Esophagus muscularis mucosa (tissue), 4 donors: Measurements from ENCODE around the gene ZNF526.

Experiments
- CTCF ChIP-seq, 3 experiments: fragments of 200-600 bp in 2 of 3; fragments of 450-650 bp in 1 of 3; sonication (generic) in 2 of 3; IDR thresholded peaks; one replicate each; pipeline ENCODE4 v1.5.1; 2017 to 2019; ENCODE audit warnings: antibody characterized with exemption in 3 of 3, mild to moderate bottlenecking in 2 of 3, moderate library complexity in 1 of 3
- EP300 ChIP-seq: sonication (generic); formaldehyde crosslinking; IDR thresholded peaks from one replicate; pipeline ENCODE4 v1.6.1; 2017; ENCODE audit warnings: antibody characterized with exemption
- POLR2AphosphoS5 ChIP-seq, 2 donors: sonication (generic); formaldehyde crosslinking; IDR thresholded peaks; one replicate each; pipeline ENCODE4 v1.6.1; 2017; ENCODE audit warnings: antibody characterized with exemption in 2 of 2

DNA sequence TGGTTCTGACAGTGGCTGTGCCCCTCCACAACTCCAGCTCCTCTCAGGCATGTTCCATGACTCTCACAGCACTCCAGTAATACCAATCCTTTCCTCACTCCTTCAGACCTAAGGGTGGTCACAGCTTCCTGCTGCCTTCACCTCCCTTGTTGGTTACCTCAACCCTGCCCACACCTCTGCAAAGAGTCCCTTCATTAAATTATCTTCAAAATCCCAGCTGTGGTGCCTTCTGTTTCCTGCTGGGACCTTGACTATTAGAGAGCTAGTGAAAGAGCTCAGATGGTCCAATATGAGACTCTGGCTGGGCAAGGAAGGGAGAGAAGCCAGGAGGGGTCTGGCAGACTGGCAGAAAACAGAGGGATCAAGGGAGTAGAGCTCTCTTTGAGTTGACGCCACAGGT is 28.8 kb upstream of the ZNF526 start:
- TF ChIP-seq CTCF (IDR thresholded peaks at IDR 0.05) (no peak), EP300 (no peak), POLR2AphosphoS5 (IDR thresholded peaks at IDR 0.05) (no peak)
